ENCODE measurements around the gene SMIM22.

Gene SMIM22

DNA sequence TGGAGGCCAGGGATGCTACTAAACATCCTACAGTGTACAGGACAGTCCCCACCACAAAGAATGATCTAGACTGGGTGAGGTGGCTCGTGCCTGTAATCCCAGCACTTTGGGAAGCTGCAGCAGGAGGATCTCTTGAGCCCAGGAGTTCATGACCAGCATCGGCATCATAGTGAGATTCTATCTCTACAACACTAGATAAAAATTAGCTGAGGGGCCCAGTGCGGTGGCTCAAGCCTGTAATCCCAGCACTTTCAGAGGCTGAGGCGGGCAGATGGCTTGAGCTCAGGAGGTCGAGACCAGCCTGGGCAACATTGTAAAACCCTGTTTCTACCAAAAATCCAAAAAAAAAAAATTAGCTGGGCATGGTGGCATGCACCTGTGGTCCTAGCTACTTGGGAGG lies 22.8 kb upstream of the SMIM22 start:
- Histone ChIP-seq H3K4me3 (ENCODE audit: low read depth, low read length) (no peak overlapping the region), H3K27me3 (ENCODE audit: insufficient read depth, low read depth, severe bottlenecking) (no peaks in the 10 kb centered on the region), H3K36me3 (no peaks in the 10 kb centered on the region), H3K9me3 (ENCODE audit: severe bottlenecking) (peaks cover 6% of the 10 kb centered on the region), H3K27ac (peak overlapping the region; percentile 66)
- TF ChIP-seq, protein P1, sequence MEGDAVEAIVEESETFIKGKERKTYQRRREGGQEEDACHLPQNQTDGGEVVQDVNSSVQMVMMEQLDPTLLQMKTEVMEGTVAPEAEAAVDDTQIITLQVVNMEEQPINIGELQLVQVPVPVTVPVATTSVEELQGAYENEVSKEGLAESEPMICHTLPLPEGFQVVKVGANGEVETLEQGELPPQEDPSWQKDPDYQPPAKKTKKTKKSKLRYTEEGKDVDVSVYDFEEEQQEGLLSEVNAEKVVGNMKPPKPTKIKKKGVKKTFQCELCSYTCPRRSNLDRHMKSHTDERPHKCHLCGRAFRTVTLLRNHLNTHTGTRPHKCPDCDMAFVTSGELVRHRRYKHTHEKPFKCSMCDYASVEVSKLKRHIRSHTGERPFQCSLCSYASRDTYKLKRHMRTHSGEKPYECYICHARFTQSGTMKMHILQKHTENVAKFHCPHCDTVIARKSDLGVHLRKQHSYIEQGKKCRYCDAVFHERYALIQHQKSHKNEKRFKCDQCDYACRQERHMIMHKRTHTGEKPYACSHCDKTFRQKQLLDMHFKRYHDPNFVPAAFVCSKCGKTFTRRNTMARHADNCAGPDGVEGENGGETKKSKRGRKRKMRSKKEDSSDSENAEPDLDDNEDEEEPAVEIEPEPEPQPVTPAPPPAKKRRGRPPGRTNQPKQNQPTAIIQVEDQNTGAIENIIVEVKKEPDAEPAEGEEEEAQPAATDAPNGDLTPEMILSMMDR (IDR thresholded peaks at IDR 0.05; ENCODE audit: low read depth, low read length), result no peak
- peak; percentile 54 for DNase-seq

DNA sequence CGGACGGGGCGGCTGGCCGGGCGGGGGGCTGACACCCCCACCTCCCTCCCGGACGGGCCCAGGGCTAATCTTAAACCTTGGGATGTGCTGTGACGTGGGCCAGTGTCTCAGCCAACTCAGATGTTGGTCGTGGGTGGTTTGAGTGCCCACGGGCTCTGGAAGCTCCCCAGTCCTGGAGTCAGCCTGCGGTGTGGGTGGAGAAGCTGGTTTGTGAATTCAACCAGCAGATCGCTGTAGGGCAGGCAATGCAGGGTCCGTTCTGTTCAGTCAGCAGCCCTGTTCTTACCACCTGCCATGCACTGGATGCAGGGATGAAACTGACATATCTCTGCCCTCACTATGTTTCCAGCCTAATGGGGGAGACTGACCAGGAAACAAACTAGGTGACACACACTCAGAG lies 20.2 kb upstream of the SMIM22 start:
- peaks cover 6% of the 10 kb centered on the region for H3K9me3 ChIP-seq (ENCODE audit: severe bottlenecking)
- H3K36me3 ChIP-seq, result no peaks in the 10 kb centered on the region
- no peaks in the 10 kb centered on the region for H3K27me3 ChIP-seq (ENCODE audit: insufficient read depth, low read depth, severe bottlenecking)
- DNase-seq, result no peak
- no peak overlapping the region for H3K4me3 ChIP-seq (ENCODE audit: low read depth, low read length)
- TF ChIP-seq, protein P1 (IDR thresholded peaks at IDR 0.05; ENCODE audit: low read depth, low read length), result no peak
- peak overlapping the region; percentile 82 for H3K27ac ChIP-seq

DNA sequence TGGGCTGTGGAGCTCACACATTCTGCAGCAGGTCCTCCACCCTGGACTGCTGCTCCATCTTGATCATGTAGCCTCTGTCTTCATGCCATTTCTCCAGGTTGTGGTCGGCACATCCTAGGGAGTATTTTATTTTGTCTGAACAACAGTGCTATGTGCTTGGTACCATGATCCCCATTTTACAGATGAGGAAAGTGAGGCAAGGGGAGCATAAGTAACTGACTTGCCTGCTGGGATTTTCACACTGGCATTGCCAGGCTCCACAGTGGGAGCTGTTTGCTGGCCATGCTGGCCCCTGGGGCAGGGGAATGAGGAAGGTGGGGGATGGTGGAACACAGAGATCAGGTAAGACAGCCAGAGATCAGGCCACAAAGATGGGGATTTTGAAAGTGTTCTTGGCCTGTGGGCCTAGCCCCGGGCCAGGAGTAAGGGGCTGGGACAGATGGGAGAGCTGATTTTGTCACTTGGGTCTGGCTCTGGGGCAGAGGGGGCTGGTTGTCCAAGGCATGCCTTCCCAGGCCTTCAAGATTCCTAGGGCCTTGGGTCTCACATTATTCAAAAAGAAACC lies 18.9 kb upstream of the SMIM22 start:
- DNase-seq, result no peak
- TF ChIP-seq, protein P1 (IDR thresholded peaks at IDR 0.05; ENCODE audit: low read depth, low read length), result no peak
- Histone ChIP-seq H3K27ac (no peak overlapping the region), H3K36me3 (no peaks in the 10 kb centered on the region), H3K4me3 (ENCODE audit: low read depth, low read length) (no peak overlapping the region), H3K9me3 (ENCODE audit: severe bottlenecking) (peaks cover 6% of the 10 kb centered on the region), H3K27me3 (ENCODE audit: insufficient read depth, low read depth, severe bottlenecking) (no peaks in the 10 kb centered on the region)

DNA sequence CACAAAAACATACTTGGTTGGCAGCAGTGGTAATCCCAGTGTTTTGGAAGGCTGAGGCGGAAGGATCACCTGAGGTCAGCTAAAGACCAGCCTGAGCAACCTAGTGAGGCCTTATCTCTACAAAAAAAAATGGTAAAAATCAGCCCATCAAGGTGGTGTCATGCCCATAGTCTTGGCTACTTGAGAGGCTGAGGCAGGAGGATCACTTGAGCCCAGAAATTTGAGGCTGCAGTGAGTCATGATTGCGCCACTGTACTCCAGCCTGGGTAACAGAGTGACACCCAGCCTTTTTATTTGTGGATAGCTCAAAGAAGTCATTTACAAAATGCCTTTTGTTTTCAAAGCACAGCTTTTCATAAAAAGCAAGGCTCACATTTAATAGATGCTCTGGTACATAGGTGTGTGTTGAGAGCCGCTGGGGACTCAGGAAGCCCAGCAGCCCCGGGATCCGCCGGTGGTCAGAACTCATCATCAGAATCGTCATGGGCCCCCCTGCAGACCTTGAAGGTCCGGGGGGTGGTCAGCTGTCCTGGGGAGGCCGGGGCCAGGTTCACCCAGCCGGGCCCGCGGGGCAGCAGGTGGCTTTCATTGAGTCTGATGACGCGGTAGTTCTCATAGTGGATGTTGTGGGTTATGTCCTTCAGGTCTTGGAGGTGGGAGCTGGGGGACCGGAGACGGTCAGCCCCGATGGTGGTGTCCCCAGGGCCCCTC lies 17.7 kb upstream of the SMIM22 start:
- DNase-seq, result no peak
- peaks cover 6% of the 10 kb centered on the region for H3K9me3 ChIP-seq (ENCODE audit: severe bottlenecking)
- no peaks in the 10 kb centered on the region for H3K36me3 ChIP-seq
- H3K4me3 ChIP-seq (ENCODE audit: low read depth, low read length), result no peak overlapping the region
- no peaks in the 10 kb centered on the region for H3K27me3 ChIP-seq (ENCODE audit: insufficient read depth, low read depth, severe bottlenecking)
- TF ChIP-seq, protein P1 (IDR thresholded peaks at IDR 0.05; ENCODE audit: low read depth, low read length), result no peak
- no peak overlapping the region for H3K27ac ChIP-seq

DNA sequence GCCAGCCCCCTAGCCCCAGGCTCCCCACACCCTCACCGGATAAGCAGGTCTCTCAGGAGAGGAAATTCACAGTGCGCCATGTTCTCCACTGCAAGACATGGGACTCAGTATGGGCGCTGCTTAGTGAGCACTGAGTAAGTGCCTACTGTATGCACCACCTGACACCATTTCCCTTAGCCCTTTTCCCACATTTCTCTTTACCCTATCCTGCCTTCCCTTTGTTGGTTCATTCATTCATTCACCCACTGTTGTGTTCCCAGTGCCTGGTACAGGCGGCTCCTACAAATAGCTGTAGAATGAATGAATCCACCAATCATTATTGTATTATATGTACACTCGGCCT lies 17.1 kb upstream of the SMIM22 start:
- Histone ChIP-seq H3K4me3 (ENCODE audit: low read depth, low read length) (no peak overlapping the region), H3K9me3 (ENCODE audit: severe bottlenecking) (peaks cover 6% of the 10 kb centered on the region), H3K36me3 (no peaks in the 10 kb centered on the region), H3K27me3 (ENCODE audit: insufficient read depth, low read depth, severe bottlenecking) (no peaks in the 10 kb centered on the region), H3K27ac (no peak overlapping the region)
- TF ChIP-seq, protein P1 (IDR thresholded peaks at IDR 0.05; ENCODE audit: low read depth, low read length), result no peak
- no peak for DNase-seq

DNA sequence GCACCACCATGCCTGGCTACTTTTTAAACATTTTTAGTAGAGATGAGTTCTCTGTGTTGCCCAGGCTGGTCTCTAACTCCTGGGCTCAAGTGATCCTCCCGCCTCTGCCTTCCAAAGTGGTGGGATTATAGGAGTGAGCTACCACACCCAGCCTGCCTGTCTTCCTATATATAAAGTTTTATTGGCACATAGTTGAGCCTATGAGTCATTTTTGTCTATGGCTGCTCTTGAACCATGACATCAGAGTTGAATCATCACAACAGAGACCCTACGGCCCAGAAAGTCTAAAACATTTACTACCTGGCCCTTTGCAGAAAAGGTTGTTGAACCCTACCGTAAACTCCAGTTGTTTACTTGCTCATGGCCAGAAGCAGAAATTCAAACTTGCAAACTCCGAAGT lies 14.9 kb upstream of the SMIM22 start:
- Histone ChIP-seq H3K36me3 (no peaks in the 10 kb centered on the region), H3K27ac (no peak overlapping the region), H3K4me3 (ENCODE audit: low read depth, low read length) (no peak overlapping the region), H3K27me3 (ENCODE audit: insufficient read depth, low read depth, severe bottlenecking) (no peaks in the 10 kb centered on the region), H3K9me3 (ENCODE audit: severe bottlenecking) (peaks cover 2% of the 10 kb centered on the region)
- no peak for DNase-seq
- TF ChIP-seq, protein P1 (IDR thresholded peaks at IDR 0.05; ENCODE audit: low read depth, low read length), result no peak
